RPMI8226 (cell line): Measurements from ENCODE around the gene VTI1A.
"Not testable (repeated sequence)": the region's sequence is repeated elsewhere in the genome, so short reads cannot be mapped to it uniquely, and the experiment has no call there.

Source experiments
- DNase-seq: peaks from one replicate; pipeline ENCODE4 v3.0.0-alpha.2; 2015

VTI1A gene

DNA sequence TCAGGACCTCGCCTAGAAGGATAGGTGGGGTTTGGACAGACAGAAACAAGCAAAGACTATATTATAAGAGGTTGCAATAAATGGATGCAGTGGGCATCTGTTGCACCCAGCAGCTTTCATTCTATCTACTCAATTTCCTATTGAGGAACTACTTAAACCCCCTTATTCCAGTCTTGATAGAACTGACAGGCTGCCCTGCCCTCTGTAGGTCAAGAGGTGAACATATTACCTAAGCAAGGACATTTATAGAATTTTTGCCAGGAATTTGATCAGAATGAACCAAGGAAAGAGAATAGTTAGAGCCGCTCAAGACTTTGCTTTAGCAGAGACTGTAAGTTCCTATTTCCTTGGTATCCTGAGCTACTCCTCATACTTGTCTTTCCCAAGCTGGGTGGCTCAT is 9.5 kb downstream of the VTI1A start:
- no peak for DNase-seq

- no peak for DNase-seq
Measured at GRCh38 chr10:112460366-112460765, 13.4 kb downstream of the VTI1A start.

- DNase-seq = no peak
Measured at GRCh38 chr10:112461029-112461887, 14.2 kb downstream of the VTI1A start.

- DNase-seq = not testable (repeated sequence)
Measured at GRCh38 chr10:112464074-112464473, 17.1 kb downstream of the VTI1A start.

DNA sequence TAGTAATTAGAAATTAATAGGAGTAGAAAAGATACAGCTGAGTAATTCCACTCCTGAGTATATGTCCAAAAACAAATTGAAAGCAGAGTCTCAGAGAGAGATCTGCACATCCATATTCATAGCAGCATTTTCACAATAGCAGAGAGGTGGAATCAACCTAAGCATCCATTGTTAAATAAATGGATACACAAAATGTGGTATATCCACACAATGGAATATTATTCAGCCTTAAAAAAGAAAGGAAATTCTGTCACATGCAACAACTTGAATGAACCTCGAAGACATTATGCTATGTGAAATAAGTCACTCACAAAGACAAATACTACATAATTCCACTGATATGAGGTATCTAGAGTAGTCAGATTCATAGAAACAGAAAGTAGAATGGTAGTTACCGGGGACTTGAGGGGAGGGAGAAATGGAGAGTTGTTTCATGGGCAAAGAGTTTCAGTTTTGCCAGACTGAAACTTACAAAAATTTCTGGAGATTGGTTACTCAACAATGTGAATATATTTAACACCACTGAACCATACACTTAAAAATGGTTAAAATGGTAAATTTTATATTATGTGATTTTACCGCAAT is 18.4 kb downstream of the VTI1A start:
- DNase-seq = no peak

- DNase-seq = no peak
Measured at GRCh38 chr10:112466802-112467201, 19.8 kb downstream of the VTI1A start.

GRCh38 chr10:112467541-112468075 is 20.6 kb downstream of the VTI1A start:
- no peak for DNase-seq

- DNase-seq = no peak
Measured at GRCh38 chr10:112471878-112472487, 25.0 kb downstream of the VTI1A start.

DNA sequence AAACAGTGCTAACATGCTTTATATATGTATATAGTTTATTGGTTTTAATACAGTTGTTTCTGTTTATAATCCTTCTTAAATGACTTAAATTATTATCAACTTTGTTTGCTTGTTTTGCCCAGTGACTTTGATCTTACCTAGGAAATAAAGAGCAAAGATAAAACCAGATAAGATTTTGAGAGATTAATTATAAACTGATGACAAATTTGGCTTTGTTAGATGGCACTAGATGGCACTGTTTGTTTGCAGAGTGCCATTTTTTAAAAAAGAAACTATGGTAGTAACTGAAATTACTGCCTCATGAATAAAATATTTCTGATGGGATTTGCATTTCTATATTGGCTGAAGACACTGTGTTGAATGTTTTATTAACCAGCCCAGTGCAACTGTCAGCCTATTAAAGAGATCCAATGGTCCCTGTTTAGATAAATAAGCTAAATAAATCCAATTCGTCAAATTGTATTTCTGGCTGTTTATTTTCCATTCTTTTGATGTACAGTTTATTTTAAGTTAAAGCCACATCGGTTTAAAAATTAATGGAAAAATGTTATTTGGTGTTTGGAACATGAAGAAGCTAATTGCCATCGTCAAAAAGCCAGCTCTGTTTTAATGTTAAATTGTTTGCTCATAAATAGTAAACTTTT is 28.7 kb downstream of the VTI1A start:
- no peak for DNase-seq

DNA sequence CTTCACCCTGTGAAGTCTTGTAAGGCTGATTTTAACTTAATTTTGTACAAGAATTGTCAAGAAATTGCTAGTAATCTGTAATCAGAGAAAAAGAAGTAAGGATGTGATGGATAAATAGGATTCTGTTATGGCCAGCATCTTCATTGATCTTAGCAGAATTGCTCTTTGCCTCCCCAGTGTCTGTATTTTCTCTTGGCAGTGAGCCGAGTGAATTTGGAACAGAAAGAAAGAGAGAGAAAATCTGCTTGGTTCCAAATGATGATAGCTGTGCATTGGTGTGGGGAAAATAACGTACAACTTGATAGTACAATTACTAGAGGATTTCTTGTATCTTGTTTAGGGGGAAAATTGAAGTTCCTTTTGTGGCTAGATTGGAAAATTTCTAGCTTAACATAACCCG is 34.6 kb downstream of the VTI1A start:
- no peak for DNase-seq

- no peak for DNase-seq
Measured at GRCh38 chr10:112484399-112484798, 37.4 kb downstream of the VTI1A start.

- DNase-seq = no peak
Measured at GRCh38 chr10:112487964-112488363, 40.9 kb downstream of the VTI1A start.

- no peak for DNase-seq
Measured at GRCh38 chr10:112490545-112490944, 43.5 kb downstream of the VTI1A start.

GRCh38 chr10:112491144-112491543 is 44.1 kb downstream of the VTI1A start:
- DNase-seq = no peak

GRCh38 chr10:112492736-112493135 is 45.7 kb downstream of the VTI1A start:
- DNase-seq = no peak

- no peak for DNase-seq
Measured at GRCh38 chr10:112497347-112497950, 50.4 kb downstream of the VTI1A start.

DNA sequence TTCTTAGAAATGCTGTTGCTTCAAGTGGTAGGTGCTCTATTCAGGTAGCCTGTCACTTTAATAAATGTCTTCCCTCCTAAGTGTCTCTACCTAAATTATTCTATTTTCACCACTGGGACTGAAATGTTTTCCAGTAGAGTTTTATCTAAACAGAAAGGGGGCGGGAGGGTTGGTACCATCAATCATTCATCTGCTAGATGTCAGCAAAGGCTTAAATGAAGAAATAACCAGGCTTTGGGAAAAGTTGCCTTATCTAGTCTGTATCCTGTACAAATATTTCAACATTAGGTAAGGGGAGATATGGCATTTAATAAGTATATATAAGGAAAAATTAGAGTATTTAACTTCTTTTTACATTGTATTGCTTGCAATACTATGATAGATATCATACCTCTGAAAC is 51.8 kb downstream of the VTI1A start:
- DNase-seq = no peak

DNA sequence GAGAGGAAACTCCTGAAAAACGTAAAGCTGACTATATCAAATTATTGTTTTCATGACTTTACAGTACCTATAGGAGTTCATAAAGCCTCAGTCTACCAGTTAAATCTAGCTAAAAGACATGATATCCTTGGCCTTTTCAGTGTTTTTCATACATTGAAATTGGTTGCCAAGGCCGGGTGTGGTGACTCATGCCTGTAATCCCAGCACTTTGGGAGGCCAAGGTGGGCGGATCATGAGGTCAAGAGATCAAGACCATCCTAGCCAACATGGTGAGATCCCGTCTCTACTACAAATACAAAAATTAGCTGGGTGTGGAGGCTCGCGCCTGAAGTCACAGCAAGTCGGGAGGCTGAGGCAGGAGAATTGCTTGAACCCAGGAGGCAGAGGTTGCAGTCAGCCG is 53.0 kb downstream of the VTI1A start:
- not testable (repeated sequence) for DNase-seq

- DNase-seq = no peak
Measured at GRCh38 chr10:112502536-112502935, 55.5 kb downstream of the VTI1A start.

GRCh38 chr10:112503643-112504042 is 56.6 kb downstream of the VTI1A start:
- DNase-seq = no peak

- no peak for DNase-seq
Measured at GRCh38 chr10:112507046-112507445, 60.0 kb downstream of the VTI1A start.

GRCh38 chr10:112507988-112508387 is 61.0 kb downstream of the VTI1A start:
- no peak for DNase-seq
